ENCODE results near the gene MICALL2. TPM values are rescaled to one million over a fixed set of nuclear protein-coding genes. Genes with fewer than 3 reads are reported as not detected.
A peak's percentile ranks its signal among the peaks of the same experiment; 100 is the strongest.

MICALL2 gene
- total RNA-seq, 1 donor from 2014 or later, result 4.2 TPM

DNA sequence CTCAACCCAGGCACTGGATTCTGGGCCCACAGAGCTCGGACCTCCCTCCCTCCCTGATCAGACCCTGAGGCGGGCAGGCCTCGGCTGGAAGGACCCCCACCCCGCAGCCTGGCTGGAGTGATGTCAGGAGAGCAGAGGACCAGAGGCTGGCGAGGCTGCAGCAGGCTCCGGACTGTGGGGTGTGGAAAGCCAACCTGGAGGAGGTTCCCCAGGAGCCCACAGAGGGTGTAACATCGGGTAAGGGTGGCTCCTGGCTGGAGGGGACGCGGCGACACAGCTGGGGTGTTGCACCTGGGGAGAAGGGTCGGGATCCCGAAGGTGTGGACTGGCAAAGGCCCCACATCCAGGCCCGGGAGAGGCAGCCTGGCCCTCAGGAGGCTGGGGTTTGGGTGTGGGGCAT is 8.9 kb upstream of the MICALL2 start:
- no peak for DNase-seq

DNA sequence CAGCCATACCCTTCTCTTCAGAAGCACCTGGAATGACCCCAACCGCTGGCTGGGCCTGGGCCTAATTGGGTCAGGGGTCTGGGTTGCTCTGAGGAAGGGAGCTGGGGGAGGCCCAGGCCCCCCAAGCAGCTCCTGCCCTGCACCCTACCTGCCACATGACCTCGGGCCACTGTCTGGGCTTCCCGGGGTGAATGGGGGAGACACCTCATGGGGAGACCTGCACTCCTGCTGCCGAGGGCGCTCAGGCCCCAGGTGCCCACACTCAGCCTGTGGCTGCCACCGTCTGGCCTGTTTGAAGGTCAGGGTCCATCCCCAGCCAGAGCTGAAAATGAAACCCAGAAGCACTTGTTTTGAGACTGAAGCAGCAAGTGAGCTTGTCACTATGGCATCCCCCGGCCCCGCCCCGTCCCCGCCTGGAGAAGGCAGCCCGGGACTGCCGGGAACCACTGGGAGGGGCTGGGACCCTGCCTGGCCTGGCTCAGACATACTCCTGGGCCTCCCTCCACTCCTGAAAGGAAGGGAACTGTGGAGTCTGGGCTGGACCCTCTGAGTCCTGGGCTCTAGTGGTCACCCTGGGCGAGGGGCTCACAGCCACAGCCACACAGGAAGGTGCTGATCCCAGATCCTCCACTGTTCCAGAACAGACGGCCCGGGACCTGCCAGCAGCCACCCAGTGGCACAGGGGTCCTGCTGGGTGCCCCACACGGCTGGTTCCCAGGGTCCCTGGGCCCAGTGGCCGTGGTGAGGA is 7.4 kb upstream of the MICALL2 start:
- no peak for DNase-seq

DNA sequence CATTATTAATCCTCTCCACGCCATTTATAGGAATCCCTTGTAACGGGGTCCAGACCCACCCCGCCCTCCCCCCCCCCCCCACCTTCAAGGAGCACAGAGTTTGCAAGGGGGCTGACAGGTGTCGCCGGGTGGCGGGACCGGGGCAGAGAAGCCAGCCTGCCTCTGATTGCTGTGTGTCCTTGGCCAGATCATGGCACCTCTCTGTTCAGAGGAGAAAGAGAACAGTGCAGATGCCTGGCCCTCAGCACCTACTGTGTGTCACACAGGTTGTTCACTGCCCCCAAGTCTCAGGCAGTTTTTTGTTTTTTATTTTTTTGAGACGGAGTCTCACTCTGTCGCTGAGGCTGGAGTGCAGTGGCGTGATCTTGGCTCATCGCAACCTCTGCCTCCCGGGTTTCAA is 5.4 kb upstream of the MICALL2 start:
- DNase-seq, result no peak

DNA sequence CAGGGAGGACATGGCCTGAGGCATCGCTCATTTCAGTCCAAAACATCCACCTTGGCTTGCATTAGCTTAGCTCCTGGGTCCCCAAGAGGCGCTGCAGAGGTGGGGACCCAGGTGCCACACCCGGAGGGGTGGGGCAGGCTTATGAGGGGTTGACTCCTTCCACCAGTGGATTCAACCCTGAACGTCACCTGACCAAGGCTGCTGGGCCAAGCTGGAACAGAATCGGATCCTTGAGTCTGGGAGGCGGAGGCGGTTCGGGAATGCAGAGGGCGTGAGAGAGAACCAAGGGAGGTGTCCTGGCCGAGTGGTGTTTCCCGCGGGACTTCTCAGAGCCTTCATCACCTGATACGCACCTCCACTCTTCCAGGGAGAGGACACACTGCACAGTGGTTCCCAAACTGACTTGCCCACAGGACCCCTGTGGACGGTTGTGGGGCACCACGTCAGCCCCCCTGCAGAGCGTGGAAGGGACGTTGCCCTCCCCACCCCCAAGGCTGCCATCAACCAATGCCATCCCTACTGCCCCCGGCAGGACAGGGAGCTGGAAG is 4.5 kb upstream of the MICALL2 start:
- no peak for DNase-seq

DNA sequence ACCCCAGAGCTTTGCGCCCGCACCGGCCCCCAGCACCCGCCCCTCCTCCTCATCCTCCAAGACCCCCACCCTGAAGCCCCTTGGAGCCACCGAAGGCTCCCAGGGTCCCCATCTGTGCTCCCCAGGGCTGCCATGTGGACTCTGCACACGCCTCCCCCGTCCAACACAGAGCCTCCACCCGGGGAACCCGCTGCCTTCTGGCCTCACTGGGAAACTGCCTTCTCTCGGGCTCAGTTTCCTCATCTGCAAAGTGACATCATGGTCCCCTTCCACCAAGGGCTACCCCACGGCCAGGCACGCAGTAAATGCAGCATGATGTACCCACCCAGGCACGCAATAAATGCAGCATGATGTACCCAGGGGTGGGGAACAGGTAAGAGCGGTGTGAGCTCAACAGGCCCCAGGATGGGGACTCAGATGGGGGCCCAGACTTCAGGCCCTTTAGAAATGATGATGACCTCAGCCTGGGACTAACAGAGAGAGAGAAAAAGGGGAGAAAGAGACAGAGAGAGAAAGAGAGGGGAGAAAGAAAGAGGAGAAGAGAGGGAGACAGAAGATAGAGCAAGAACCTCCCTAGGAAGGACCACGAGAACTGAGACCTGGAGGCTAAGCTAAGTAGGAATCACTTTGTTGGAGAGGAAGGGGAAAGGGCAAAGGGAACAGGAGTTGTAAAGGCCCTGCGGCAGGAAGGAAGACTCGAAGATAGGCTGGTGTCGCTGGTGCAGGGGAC is 2.5 kb upstream of the MICALL2 start:
- DNase-seq, result no peak

DNA sequence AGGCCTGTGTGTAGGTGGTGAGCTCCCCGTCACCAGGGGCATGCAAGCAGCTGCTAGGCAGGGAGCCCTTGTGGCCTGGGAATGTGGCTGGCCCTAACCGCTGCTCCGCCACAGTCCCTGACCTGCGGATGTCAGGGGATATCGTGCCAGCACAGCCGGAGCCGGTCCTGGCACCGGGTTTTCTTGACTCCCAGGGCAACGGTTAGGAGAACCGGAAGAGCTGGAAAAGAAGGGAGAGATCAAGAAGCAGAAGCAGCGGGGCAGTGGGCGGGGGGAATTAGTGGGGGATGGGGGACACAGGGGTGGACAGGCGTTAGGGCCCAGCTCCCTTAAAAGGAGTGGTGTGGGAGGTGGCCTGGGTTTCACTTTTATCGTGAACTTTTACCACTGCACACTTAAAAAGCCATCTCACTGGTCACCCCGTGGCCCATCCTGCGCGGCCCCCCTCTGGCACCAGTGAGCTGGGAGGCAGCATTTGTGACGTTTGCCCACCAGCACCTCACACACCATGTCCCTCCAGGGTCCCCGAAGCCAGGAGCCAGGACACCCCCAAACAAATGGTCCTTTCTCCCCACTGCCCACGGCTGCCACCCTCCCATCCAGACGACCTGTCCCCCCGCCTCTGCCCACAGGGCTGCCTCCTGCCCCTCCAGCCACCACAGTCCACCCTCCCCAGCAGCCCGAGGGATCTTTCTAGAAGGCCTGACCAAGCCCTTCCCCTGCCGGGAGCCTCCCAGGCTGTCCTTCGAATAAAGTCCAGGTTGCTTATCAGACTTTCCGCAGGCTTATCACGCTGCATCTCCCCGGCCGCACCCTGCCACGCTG is 1.8 kb upstream of the MICALL2 start:
- no peak for DNase-seq

DNA sequence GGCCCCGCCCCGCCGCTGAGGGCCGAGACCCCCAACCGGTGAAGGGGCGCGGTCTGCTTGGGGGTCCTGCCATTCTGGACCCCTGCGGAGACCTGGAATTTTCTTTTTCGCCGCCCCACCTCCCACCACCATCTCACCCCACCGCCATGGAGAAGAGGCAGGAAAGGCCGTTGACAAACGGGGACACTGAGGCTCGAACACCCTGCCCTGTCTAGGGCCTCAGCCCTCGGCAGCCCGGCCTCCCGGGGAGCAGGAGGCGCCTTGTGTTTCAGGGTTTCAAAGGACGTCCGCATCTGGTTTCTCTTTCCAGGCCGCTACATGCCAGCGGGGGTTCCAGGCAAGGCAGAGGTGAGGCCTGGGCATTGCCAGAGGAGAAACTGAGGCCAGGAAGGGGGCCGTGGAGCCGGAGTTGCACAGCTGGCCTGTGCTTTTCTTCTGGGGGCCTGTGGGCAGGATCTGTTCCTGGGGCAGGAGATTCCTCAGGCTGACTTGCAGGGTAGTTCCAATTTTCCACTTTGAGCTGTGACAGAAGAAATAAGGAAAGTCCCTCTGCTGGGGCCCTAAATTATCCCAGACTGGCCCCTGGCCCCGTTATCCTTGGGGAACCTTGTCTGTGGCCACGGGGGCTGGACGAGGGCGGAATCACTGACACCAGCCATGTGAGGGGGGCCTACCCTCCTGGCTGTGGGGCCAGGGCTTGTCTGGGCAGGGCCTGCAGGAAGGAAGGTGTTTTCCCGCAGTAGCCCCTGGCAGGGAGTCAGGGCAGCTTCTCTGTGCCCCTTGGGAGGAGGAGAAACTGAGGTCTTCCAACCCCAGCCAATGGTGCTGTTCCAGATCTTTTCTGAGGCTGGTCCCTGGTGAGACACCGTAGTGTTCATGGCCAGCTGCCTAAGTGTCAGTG is 900 bp upstream of the MICALL2 start:
- DNase-seq, result no peak

DNA sequence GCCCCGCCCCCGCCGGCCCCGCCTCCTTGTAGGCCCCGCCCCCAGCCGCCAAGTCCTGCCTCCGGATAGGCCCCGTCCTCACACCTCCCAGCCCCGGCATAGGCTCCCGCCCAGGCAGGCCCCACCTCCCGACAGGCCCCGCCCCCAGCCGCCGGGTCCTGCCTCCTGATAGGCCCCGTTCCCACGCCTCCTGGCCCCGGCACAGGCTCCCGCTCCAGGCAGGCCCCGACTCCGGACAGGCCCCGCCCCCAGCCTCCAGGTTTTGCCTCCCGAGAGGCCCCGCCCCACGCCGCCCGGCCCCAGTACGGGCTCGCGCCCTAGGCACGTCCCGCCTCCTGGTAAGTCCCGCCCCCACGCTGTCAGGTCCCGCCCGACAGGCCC is 232 bp upstream of the MICALL2 start:
- peak; percentile 100 for DNase-seq

DNA sequence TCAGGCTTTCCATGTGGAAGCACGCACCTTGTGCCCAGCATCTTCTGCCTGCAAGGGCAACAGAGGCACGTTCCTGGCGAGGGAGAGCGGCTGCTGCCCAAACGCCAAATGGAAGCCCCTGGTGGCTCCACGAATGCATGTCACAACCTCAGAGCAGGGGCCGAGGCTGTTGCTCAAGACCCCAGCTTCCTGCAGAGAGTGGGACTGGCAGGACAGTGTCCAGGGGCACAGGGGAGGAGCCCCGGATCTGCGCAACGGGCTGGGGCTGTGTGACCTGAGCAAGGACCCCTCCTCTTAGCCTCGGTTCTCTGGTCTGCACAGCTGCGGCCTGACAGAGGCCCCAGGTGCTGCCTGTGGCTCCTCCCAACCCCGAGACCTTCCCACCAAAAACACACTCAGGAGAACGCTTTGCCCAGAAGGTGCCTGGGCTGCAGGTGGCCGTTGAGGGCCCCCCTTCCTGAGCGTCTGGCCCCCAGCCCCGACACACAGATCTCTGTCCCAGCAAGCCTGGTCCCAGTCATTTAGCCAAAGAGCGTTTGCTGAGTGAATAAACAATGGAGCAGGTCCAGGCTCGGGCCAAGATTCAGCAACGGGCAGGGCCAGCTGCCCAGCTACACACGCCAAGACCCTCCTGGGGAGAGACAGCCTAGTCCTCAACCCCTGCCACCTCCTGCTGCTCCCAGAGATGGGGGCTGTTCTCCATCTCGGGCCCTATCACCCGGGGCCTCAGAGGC is 1.2 kb downstream of the MICALL2 start:
- no peak for DNase-seq

DNA sequence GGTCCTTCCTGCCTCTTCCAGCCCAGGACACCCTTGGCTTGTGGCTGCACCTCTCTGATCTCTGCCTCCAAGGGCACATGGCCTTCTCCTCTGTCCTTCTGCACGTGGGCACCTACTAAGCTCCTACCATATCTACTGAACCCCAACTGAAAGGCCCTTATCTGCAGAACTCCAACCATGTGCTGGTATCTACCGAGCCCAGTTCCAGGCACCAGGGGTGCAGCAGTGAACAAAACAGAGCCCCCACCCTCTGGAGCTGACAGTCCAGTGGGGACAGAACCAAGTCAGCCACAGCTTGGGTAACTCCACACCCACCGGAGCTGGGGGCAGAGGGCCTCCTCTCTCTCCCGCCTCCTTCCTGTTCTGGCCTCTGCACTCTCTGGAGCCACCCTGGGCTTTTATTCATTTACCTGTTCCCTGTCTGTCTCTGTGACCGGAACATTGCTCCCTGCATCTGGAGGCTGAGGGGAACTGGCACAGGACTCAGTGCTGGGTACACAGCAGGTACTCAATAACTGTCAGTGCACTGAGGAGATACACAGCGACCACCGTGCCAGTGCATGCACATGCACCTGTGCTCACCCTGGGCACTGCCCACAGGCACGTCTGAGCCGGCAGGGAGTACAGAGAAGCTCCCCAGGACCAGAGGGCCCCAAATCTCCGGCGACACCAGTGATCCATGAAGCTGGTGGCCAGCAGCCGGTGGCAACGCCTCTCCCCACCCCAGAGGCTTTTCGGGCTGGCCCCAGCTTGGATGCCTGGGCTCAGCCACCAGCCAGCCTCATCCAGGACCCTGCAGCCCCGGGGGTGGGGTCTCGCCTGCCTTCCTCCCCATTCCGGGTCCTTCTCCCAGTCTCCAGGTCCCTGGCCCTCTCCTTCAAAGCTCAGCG is 2.0 kb downstream of the MICALL2 start:
- DNase-seq, result no peak

DNA sequence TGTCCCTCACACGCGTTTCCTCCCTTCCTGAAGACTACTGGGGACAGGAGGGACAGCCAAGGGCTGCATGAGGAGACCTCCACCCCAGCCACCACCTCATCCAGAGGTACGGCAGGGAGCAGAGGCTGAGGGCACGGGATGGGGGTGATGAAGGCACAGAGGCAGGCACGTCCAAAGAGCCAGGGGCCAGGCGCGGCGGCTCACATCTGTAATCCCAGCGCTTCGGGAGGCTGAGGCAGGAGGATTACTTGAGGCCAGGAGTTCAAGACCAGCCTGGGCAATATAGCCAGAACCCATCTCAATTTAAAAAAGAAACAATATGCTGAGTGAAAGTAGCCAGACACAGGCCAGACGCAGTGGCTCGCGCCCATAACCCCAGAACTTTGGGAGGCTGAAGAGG is 3.3 kb downstream of the MICALL2 start:
- DNase-seq, result no peak

DNA sequence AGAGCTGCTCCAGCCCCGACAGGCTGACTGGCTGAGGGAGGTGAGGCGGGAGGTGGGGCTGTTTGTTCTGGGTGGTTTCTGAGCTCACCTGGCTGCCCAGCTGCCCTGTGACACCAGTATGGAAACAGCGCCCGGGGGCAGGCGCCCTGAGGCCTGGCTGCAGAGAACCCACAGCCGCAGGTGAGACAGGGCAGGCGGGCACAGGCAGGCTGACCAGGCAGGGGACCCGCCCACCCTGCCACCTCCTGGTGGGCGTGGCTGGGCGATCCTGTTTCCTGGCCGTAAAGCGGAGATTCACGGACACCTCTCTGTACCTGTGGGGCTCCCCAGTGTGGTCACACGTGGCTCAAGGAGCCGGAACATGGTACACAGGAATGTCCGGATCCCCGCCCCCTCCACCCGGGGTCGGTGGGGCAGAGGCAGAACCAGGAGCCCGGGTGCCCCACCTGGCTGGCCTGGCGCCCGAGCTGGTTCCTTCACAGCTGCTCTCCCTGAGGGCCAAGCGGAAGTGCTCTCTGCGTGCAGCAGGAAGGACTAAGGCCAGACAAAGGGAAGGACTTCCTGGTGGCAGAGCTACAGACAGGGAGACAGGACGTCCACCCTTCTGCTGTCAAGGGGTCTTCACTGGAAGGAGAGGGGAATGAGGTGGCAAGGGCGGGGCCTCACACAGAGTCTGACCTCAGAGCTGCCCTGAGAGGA is 3.9 kb downstream of the MICALL2 start:
- DNase-seq, result no peak

DNA sequence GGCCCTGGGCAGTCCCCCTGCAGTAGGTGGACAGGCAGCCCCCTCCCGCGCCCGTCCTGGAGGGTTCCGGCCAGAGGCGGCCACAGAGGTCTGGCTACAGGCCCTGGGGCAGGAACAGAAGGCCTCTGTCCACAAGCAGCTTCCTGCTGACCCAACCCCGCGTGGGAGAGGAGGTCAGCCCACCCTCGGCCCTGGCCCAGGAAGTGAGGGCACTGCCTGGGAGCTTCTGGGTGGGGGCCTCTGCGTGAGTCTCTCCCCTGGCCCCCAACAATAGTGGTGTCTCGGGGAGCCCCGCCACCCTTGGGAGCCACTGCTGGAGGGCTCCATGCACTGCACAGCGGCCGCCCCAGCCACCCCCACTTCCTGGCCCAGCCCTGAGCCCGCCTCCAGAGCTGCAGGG is 4.7 kb downstream of the MICALL2 start:
- DNase-seq, result no peak

DNA sequence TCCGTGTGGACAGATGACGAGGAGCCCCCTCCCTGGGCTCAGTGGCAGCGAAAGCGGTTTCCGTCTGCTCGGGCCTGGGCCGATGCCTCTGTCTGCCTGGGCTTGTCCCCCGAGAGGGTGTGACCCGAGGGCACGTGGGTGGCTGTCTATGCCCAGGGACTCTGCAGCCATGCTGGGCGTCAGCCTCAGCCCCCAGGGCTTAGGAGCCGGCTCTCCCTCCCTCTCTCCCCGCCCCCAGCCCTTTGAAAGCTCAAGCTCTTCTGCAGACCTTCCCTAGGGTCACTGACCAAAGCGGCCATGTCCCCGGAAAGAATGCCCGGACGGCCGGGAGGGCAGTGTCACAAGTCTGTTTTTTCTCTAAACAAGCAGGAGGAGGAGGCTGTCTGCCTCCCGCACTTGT is 7.1 kb downstream of the MICALL2 start:
- DNase-seq, result no peak

DNA sequence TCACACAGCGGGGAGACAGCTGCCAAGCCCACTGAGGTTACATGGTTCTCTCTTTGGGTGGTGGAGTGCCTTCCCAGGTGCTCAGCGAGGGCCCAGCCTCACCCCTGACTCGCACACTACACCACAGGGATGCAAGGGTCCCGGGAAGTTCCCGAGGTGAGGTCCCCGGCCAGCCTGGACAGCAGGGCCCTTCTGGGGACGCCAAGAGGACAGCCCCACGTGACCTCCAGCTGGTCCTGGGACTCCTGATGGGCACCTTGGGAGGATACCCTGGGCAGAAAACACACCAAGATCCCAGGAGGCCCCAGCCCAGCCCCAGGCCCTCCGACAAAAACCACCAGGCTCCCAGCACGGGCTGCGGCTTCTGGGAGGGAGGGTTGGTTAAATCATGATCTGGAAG is 8.3 kb downstream of the MICALL2 start:
- no peak for DNase-seq

DNA sequence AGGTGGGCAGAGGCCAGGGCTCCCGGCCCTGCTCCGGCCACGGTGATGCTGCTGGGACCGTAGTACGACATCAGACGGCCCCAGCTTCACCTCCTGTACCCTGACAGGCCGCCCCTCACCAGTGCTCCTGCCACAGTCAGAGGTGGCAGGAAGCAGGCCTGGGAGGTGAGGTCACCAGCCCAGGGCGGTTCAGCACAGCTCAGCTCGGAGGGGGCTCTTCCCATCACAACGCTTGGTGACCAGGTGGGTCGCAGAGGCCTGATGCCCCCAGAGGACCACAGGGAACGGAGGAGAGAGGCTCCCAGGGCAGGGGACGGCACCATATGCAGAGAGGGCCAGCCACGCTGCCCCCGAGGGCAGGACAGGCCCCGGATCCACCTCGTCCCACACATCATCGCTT is 8.8 kb downstream of the MICALL2 start:
- no peak for DNase-seq

DNA sequence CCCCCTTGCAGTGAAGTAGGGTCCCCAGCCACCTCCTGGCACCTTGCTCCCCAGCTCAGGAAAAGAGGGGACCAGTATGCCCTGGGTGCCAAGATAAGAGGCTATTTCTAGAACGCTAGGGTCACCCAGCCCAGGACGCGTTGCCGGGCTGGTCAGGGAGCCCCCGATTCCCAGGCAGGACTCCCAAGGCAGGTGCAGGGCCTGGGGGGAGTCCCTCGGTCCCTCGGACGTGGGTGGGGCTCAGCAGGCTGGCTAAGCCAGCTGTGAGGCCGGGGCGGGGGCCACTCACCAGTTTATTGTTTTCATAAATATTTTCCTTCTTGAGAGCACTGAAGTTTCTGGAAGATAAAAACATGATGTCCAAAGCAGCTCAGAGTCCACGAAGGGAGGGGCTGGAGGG is 9.3 kb downstream of the MICALL2 start:
- DNase-seq, result no peak

DNA sequence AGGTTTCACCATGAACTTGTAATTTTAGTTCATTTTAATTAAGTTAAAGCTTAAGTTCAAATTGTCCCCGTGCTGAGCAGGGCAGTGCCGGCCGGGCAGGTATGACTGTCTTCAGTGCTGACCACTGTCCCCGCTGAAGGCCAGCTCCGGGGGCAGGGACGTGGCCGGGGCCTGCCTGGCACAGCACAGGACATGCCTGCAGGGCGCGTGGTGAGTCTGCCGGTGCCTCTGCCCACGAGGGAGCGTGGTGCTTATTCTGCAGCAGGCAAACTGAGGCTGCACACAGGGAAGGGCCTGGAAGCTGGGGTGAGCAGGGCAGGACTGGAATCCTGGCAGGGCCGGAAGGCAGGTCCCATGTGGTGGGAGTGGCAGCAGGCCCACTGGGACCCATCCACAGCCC is 9.8 kb downstream of the MICALL2 start:
- no peak for DNase-seq

DNA sequence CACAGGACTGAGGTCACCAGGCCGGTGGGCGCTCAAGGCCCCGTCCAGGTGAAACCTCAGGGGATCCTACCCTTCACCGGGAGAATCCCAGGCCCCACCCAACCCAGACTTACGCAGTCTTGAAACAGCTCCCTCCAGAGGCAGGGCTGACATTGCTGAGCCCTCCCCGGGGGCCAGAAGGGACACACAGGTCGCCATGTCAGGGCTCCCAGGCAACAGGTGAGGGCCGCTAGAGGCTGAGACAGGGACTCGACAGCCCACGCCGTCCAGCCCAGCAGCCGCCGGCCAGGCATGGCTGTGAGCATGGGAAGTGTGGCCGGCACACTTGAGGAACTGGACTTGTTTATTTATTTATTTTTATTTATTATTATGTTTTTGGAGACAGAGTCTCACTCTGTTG is 10.3 kb downstream of the MICALL2 start:
- DNase-seq, result no peak
